HL-60 (cell line): ENCODE measurements around the gene SWAP70.
"Not testable (repeated sequence)": the region's sequence is repeated elsewhere in the genome, so short reads cannot be mapped to it uniquely, and the experiment has no call there.

Source experiments
- DNase-seq, 2 experiments: peaks; one replicate each; pipeline ENCODE4 v3.0.0-alpha.2; 2010 to 2020; ENCODE audit warnings: low read depth in 1 of 2, low spot score in 1 of 2
- H3K27ac ChIP-seq: fragments of 250-450 bp; sonication (Bioruptor Pico); replicated peaks from 2 replicates; pipeline ENCODE4 v1.5.1; 2020; ENCODE audit warnings: mild to moderate bottlenecking, moderate library complexity
- H3K27me3 ChIP-seq: fragments of 250-450 bp; sonication (Bioruptor Pico); 2 replicates; pipeline ENCODE4 v1.5.1; 2021; ENCODE audit warnings: mild to moderate bottlenecking, moderate library complexity; ENCODE audit not compliant: insufficient read depth, poor library complexity, severe bottlenecking
- H3K4me3 ChIP-seq: replicated peaks from 2 replicates; pipeline ENCODE4 v1.5.1; 2011; ENCODE audit warnings: mild to moderate bottlenecking, control low read depth, low read length; ENCODE audit not compliant: insufficient read depth
- GABPA ChIP-seq: IDR thresholded peaks from 2 replicates; pipeline ENCODE4 v1.6.1; 2012; ENCODE audit warnings: low read depth
- POLR2AphosphoS5 ChIP-seq: IDR thresholded peaks from 2 replicates; pipeline ENCODE4 v1.6.1; 2012; ENCODE audit warnings: low read depth
- SPI1 ChIP-seq: IDR thresholded peaks from 2 replicates; pipeline ENCODE4 v1.6.1; 2012; ENCODE audit warnings: low read depth, mild to moderate bottlenecking, borderline replicate concordance
- TF ChIP-seq, protein P1 (sequence below): IDR thresholded peaks from 2 replicates; pipeline ENCODE4 v1.6.1; 2012; ENCODE audit warnings: low read depth; ENCODE audit not compliant: insufficient replicate concordance
- TF ChIP-seq, protein P2 (sequence below): IDR thresholded peaks from one replicate; pipeline ENCODE4 v1.5.1; 2011; ENCODE audit warnings: low read length, control low read depth, inconsistent platforms; ENCODE audit not compliant: insufficient read depth

The SWAP70 gene

DNA sequence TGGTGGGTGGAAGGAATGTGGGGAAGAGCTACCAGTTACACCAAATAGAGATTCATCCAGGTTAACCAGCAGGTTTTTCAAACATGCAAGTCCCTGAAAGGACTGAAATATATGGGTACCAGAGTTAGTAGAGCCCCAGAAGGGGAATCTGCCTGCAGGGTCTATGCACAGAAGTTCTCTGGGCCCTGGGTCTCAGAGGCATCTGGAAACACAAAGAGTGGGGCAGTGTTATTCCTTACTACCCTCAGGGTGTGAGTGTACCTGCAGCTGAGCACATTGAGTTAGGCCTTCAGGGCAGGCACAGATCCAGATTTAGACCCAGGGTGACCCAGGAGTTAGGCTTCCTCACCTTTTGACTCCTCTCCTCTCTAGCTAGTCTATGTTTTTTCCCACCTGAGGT, 43.9 kb upstream of the SWAP70 start:
- no peaks in the 10 kb centered on the region for H3K27me3 ChIP-seq
- no peak for DNase-seq
- no peak overlapping the region for H3K4me3 ChIP-seq
- H3K27ac ChIP-seq: no peak overlapping the region
- no peak for TF ChIP-seq GABPA
- no peak for TF ChIP-seq POLR2AphosphoS5
- TF ChIP-seq SPI1: no peak
- TF ChIP-seq, protein P1, sequence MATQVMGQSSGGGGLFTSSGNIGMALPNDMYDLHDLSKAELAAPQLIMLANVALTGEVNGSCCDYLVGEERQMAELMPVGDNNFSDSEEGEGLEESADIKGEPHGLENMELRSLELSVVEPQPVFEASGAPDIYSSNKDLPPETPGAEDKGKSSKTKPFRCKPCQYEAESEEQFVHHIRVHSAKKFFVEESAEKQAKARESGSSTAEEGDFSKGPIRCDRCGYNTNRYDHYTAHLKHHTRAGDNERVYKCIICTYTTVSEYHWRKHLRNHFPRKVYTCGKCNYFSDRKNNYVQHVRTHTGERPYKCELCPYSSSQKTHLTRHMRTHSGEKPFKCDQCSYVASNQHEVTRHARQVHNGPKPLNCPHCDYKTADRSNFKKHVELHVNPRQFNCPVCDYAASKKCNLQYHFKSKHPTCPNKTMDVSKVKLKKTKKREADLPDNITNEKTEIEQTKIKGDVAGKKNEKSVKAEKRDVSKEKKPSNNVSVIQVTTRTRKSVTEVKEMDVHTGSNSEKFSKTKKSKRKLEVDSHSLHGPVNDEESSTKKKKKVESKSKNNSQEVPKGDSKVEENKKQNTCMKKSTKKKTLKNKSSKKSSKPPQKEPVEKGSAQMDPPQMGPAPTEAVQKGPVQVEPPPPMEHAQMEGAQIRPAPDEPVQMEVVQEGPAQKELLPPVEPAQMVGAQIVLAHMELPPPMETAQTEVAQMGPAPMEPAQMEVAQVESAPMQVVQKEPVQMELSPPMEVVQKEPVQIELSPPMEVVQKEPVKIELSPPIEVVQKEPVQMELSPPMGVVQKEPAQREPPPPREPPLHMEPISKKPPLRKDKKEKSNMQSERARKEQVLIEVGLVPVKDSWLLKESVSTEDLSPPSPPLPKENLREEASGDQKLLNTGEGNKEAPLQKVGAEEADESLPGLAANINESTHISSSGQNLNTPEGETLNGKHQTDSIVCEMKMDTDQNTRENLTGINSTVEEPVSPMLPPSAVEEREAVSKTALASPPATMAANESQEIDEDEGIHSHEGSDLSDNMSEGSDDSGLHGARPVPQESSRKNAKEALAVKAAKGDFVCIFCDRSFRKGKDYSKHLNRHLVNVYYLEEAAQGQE: no peak
- TF ChIP-seq, protein P2, sequence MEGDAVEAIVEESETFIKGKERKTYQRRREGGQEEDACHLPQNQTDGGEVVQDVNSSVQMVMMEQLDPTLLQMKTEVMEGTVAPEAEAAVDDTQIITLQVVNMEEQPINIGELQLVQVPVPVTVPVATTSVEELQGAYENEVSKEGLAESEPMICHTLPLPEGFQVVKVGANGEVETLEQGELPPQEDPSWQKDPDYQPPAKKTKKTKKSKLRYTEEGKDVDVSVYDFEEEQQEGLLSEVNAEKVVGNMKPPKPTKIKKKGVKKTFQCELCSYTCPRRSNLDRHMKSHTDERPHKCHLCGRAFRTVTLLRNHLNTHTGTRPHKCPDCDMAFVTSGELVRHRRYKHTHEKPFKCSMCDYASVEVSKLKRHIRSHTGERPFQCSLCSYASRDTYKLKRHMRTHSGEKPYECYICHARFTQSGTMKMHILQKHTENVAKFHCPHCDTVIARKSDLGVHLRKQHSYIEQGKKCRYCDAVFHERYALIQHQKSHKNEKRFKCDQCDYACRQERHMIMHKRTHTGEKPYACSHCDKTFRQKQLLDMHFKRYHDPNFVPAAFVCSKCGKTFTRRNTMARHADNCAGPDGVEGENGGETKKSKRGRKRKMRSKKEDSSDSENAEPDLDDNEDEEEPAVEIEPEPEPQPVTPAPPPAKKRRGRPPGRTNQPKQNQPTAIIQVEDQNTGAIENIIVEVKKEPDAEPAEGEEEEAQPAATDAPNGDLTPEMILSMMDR: no peak

DNA sequence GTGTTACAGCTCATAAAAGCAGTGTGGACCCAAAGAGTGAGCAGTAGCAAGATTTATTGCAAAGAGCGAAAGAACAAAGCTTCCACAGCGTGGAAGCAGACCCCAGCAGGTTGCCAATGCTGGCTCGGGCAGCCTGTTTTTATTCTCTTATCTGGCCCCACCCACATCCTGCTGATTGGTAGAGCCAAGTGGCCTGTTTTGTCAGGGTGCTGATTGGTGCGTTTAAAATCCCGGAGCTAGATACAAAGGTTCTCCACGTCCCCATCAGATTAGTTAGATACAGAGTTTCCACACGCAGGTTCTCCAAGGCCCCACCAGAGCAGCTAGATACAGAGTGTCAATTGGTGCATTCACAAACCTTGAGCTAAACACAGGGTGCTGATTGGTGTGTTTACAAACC, 41.5 kb upstream of the SWAP70 start:
- not testable (repeated sequence) for H3K27ac ChIP-seq, H3K4me3 ChIP-seq, DNase-seq, H3K27me3 ChIP-seq

DNA sequence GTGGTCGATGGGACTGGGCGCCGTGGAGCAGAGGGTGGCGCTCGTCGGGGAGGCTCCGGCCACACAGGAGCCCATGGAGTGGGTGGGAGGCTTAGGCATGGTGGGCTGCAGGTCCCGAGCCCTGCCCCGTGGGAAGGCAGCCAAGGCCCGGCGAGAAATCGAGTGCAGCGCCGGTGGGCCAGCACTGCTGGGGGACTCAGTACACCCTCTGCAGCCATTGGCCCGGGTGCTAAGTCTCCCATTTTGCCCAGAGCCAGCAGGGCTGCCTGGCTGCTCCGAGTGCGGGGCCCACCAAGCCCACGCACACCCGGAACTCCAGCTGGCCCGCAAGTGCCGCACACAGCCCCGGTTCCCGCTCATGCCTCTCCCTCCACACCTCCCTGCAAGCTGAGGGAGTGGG, 40.8 kb upstream of the SWAP70 start:
- not testable (repeated sequence) for DNase-seq, H3K27ac ChIP-seq, H3K27me3 ChIP-seq, H3K4me3 ChIP-seq

DNA sequence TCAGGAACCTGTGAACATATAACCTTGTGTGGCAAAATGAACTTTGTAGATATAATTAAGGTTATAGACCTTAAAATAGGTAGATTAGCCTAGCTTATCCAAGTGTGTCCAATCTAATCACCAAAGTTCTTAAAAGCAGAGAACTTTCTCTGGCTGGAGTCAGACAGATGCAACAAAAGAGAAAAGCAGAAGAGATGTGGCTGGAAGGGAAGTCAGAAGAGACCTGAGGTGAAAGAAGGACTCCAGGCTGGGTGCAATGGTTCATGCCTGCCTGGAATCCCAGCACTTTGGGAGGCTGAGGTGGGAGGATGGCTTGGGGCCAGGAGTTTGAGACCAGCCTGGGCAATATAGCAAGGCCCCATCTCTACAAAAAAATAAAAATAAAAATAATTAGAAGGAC, 39.4 kb upstream of the SWAP70 start:
- TF ChIP-seq SPI1: peak; percentile 65; the same call in 1 of the 2 replicates
- TF ChIP-seq, protein P2: no peak
- no peaks in the 10 kb centered on the region for H3K27me3 ChIP-seq
- no peak for DNase-seq
- no peak overlapping the region for H3K4me3 ChIP-seq
- H3K27ac ChIP-seq: no peak overlapping the region

DNA sequence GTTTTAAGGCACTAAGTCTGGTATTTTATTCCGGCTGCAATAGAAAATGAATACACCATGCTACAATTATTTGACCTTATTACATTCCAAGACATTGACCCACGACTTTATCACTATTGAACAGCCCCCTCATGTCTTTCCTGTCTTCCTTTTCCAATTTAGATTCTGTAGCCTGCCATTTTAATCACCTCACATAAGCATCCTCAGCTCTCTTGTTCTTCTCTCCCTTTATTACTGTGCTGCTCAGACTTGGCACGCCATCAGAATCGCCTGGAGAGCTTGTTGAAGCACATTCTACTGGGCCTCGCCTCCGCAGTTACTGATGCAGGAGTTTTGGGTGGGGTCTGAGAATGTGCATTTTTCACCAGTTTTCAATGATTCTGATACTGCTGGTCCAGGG, 38.7 kb upstream of the SWAP70 start:
- Histone ChIP-seq H3K4me3 (no peak overlapping the region), H3K27ac (no peak overlapping the region), H3K27me3 (no peaks in the 10 kb centered on the region)
- DNase-seq: no peak
- TF ChIP-seq POLR2AphosphoS5 (no peak), SPI1 (no peak), GABPA (no peak)
- TF ChIP-seq, protein P2: no peak
- TF ChIP-seq, protein P1: no peak
